CD4-positive, alpha-beta T cell (primary cell): Measurements from ENCODE around the gene SNAP91. TPM values are rescaled to one million over a fixed set of nuclear protein-coding genes. Genes with fewer than 3 reads are reported as not detected.
A peak's percentile ranks its signal among the peaks of the same experiment; 100 is the strongest.

Experiments used
- ATAC-seq: fragments of 200-7000 bp; cut with Tn5 transposase; one replicate; pipeline ENCODE4 v1.10.0; 2022; ENCODE audit warnings: mild to moderate bottlenecking; ENCODE audit not compliant: poor library complexity
- CTCF ChIA-PET: fragments of 350-600 bp; sonication (Branson Sonifier 250); formaldehyde crosslinking; loops from one replicate; lab custom pipeline; 2021; ENCODE audit warnings: antibody characterized with exemption, inconsistent platforms; lab: Charles Lee
- POLR2A ChIA-PET: fragments of 350-600 bp; sonication (Branson Sonifier 250); formaldehyde crosslinking; loops from one replicate; lab custom pipeline; 2021; ENCODE audit warnings: antibody characterized with exemption, inconsistent platforms; lab: Charles Lee
- DNase-seq, 14 experiments: peaks; one replicate each; pipeline ENCODE4 v3.0.0-alpha.2; 2013 to 2020; ENCODE audit warnings: mixed read lengths in 2 of 14
- H3K27ac ChIP-seq, 2 donors: one replicate each; pipeline versions ENCODE4 v1.5.1 to v1.7.0; 2013; ENCODE audit warnings: low read length in 2 of 2, low read depth in 1 of 2, mild to moderate bottlenecking in 1 of 2
- H3K27me3 ChIP-seq, 2 experiments: 1 replicate in 1 of 2; 2 replicates in 1 of 2; pipeline versions ENCODE4 v1.6.1 to v1.7.0; 2013; ENCODE audit warnings: low read length in 2 of 2, control low read depth in 1 of 2, mild to moderate bottlenecking in 1 of 2, moderate library complexity in 1 of 2; ENCODE audit not compliant: insufficient read depth in 2 of 2, control insufficient read depth in 1 of 2
- H3K36me3 ChIP-seq: one replicate; pipeline ENCODE4 v1.6.1; 2013; ENCODE audit warnings: low read length, control low read depth; ENCODE audit not compliant: insufficient read depth
- H3K4me1 ChIP-seq: one replicate; pipeline ENCODE4 v1.6.1; 2013; ENCODE audit warnings: low read length, control low read depth; ENCODE audit not compliant: insufficient read depth
- H3K4me3 ChIP-seq: one replicate; pipeline ENCODE4 v1.5.1; 2013; ENCODE audit warnings: mild to moderate bottlenecking, low read length, moderate library complexity
- H3K9me3 ChIP-seq, 2 experiments: 1 replicate in 1 of 2; 2 replicates in 1 of 2; pipeline versions ENCODE4 v1.6.1 to v1.7.0; 2013; ENCODE audit warnings: low read length in 2 of 2, mild to moderate bottlenecking in 2 of 2, control low read depth in 1 of 2, moderate library complexity in 1 of 2; ENCODE audit not compliant: control insufficient read depth in 1 of 2, insufficient read depth in 1 of 2
- H3K27ac Mint-ChIP-seq: one replicate; pipeline ENCODE4 v1.8.0; 2020; ENCODE audit warnings: mixed read lengths
- H3K27me3 Mint-ChIP-seq: one replicate; pipeline ENCODE4 v1.8.0; 2021; ENCODE audit warnings: mixed read lengths
- H3K36me3 Mint-ChIP-seq: one replicate; pipeline ENCODE4 v1.8.0; 2021; ENCODE audit warnings: low read depth, mixed read lengths
- H3K4me1 Mint-ChIP-seq: one replicate; pipeline ENCODE4 v1.8.0; 2021; ENCODE audit warnings: low read depth, mixed read lengths
- H3K4me3 Mint-ChIP-seq: one replicate; pipeline ENCODE4 v1.8.0; 2020; ENCODE audit warnings: mild to moderate bottlenecking, mixed read lengths
- H3K9me3 Mint-ChIP-seq: one replicate; pipeline ENCODE4 v1.8.0; 2020; ENCODE audit warnings: mixed read lengths
- intact Hi-C, 2 experiments: fragments of 100-400 bp; cut with DNase I in 1 of 2; cut with micrococcal nuclease in 1 of 2; formaldehyde crosslinking; loops; one replicate each; pipeline versions ENCODE4 v1.15.1 to v1.9.0; 2023 to 2025; cut with DNase I, micrococcal nuclease
- total RNA-seq, 174 experiments: library from RNA in 2 of 174; stranded (reverse) in 2 of 174; gene quantifications; one replicate each; pipeline ENCODE4 v1.2.3 and lab custom pipeline; 2021 to 2026
- TF ChIP-seq, protein P1 (sequence below): fragments of 200-600 bp; IDR thresholded peaks from one replicate; pipeline ENCODE4 v1.8.0; 2022; ENCODE audit warnings: antibody characterized with exemption, mild to moderate bottlenecking

The SNAP91 gene
- total RNA-seq, 2 experiments from 2014 or later = not detected

DNA sequence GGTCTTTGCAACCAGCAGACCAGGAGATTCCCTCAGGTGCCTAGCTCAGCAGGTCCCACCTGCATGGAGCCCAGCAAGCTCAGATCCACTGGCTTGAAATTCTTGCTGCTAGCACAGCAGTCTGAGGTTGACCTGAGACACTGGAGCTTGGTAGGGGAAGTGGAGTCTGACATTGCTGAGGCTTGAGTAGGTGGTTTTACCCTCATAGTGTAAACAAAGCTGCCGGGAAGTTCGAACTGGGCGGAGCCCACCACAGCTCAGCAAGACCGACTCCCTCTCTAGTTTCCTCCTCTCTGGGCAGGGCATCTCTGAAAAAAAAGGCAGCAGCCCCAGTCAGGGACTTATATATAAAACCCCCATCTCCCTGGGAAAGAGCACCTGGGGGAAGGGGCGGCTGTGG lies 162.3 kb downstream of the SNAP91 start:
- POLR2A ChIA-PET = no interaction called here
- no peak for ATAC-seq
- peak in 3 of 14 experiments; percentile 4 to 40 (median 14) for DNase-seq

DNA sequence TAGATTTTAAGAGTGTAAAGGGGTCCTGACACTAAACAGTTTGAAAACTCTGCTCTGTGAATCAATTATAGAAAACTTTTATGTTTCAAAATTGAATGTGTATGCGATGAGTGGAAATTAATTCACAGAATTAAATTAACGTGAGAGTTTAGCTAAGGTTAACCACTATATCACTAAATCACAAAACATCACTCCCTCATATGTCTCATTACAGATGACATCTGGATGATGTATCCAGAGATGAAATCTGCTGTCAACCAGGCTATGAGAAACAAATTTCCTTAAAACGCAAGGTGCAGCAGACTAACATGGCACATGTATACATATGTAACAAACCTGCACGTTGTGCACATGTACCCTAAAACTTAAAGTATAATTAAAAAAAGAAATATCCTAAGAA lies 169.2 kb downstream of the SNAP91 start:
- Histone ChIP-seq H3K27ac (no peak overlapping the region), H3K36me3 (no peaks in the 10 kb centered on the region), H3K4me1 (no peaks in the 10 kb centered on the region), H3K4me3 (no peak overlapping the region), H3K9me3 (no peaks in the 10 kb centered on the region), H3K27me3 (no peaks in the 10 kb centered on the region)
- POLR2A ChIA-PET = no interaction called here
- CTCF ChIA-PET = no interaction called here
- TF ChIP-seq, protein P1, sequence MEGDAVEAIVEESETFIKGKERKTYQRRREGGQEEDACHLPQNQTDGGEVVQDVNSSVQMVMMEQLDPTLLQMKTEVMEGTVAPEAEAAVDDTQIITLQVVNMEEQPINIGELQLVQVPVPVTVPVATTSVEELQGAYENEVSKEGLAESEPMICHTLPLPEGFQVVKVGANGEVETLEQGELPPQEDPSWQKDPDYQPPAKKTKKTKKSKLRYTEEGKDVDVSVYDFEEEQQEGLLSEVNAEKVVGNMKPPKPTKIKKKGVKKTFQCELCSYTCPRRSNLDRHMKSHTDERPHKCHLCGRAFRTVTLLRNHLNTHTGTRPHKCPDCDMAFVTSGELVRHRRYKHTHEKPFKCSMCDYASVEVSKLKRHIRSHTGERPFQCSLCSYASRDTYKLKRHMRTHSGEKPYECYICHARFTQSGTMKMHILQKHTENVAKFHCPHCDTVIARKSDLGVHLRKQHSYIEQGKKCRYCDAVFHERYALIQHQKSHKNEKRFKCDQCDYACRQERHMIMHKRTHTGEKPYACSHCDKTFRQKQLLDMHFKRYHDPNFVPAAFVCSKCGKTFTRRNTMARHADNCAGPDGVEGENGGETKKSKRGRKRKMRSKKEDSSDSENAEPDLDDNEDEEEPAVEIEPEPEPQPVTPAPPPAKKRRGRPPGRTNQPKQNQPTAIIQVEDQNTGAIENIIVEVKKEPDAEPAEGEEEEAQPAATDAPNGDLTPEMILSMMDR = no peak
- ATAC-seq = no peak
- Mint-ChIP-seq H3K36me3 (no peaks in the 10 kb centered on the region), H3K27me3 (no peaks in the 10 kb centered on the region), H3K9me3 (no peaks in the 10 kb centered on the region), H3K4me3 (no peak overlapping the region), H3K4me1 (no peaks in the 10 kb centered on the region), H3K27ac (no peak overlapping the region)
- intact Hi-C loops = no loop called here
- no peak for DNase-seq

More for the DNA sequence above, 162.3 kb downstream of the SNAP91 start:
- Histone ChIP-seq H3K4me1 (peaks cover 3% of the 10 kb centered on the region), H3K36me3 (no peaks in the 10 kb centered on the region), H3K27ac (no peak overlapping the region), H3K27me3 (no peaks in the 10 kb centered on the region), H3K9me3 (no peaks in the 10 kb centered on the region), H3K4me3 (no peak overlapping the region)
- CTCF ChIA-PET = no interaction called here
- Mint-ChIP-seq H3K36me3 (no peaks in the 10 kb centered on the region), H3K4me1 (no peaks in the 10 kb centered on the region), H3K27me3 (peaks cover 5% of the 10 kb centered on the region), H3K4me3 (no peak overlapping the region), H3K27ac (no peak overlapping the region), H3K9me3 (peaks cover 4% of the 10 kb centered on the region)
- intact Hi-C loops = no loop called here
- TF ChIP-seq, protein P1 = no peak

DNA sequence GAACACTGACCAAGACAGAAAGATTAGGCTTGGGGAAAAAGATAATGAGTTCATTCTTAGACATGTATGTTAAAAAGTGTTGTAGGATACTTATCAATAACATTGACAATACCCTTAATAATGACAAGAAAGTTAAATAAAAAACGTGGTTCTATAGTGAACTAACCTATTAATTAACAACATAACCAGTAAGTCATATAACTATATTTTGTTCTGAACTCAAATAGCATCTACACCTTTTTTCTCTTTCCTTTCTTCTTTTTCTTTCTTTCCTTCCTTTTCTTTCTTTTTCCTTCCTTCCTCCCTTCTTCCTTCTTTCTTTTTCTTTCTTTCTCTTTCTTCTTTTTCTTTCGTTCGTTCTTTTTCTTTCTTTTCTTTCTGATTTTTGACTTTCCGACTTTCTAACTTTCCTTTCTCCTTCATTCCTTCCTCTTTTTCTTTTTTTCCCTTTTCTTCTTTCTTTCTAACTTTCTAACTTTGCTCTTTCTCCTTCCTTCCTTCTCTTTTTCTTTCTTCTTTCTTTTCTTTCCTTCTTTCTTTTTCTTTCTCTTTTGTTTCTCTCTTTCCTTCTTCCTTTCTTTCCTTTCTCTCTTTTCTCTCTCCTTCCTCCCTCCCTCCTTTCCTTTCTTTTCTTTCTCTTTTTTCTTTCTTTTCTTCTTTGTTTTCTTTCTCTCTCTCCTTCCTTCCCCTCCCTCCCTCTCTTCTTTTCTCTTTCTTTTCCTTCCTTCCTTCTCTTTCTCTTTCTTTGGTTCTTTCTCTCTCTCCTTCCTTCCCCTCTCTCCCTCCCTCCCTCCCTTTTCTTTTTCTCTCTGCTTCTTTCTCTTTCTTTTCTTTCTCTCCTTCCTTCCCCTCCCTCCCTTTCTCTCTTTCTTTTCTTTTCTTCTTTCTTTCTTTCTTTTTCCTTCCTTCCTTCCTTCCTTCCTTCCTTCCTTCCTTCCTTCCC lies 172.0 kb downstream of the SNAP91 start:
- intact Hi-C loops = no loop called here

More for the DNA sequence above, 172.0 kb downstream of the SNAP91 start:
- Histone ChIP-seq H3K27ac (no peak overlapping the region), H3K9me3 (no peaks in the 10 kb centered on the region), H3K4me1 (no peaks in the 10 kb centered on the region), H3K27me3 (no peaks in the 10 kb centered on the region), H3K4me3 (no peak overlapping the region), H3K36me3 (no peaks in the 10 kb centered on the region)
- DNase-seq = no peak
- H3K27me3 Mint-ChIP-seq = no peaks in the 10 kb centered on the region
- TF ChIP-seq, protein P1 = peak; percentile 38
- H3K4me3 Mint-ChIP-seq = no peak overlapping the region
- H3K27ac Mint-ChIP-seq = no peak overlapping the region
- CTCF ChIA-PET = interaction anchor here (0.8 to 1.0 kb wide), 2 partner anchors 19 to 316 kb away, joined by 3 to 4 read pairs; no protein-coding TSS in a partner anchor
- H3K36me3 Mint-ChIP-seq = no peaks in the 10 kb centered on the region
- no peak for ATAC-seq
- H3K4me1 Mint-ChIP-seq = no peaks in the 10 kb centered on the region
- no peaks in the 10 kb centered on the region for H3K9me3 Mint-ChIP-seq
- POLR2A ChIA-PET = no interaction called here
